Pericardium fibroblast (primary cell): ENCODE measurements around the gene CGAS. TPM values are rescaled to one million over a fixed set of nuclear protein-coding genes. Genes with fewer than 3 reads are reported as not detected.

Experiments
- total RNA-seq: library from RNA; depleted of rRNA; stranded (reverse); fragments of >200 nt; gene quantifications from 2 replicates; pipeline ENCODE4 v1.2.3, GENCODE V29; 2015

CGAS gene
- total RNA-seq, result 2.7 and 2.8 TPM in 2 replicates

DNA sequence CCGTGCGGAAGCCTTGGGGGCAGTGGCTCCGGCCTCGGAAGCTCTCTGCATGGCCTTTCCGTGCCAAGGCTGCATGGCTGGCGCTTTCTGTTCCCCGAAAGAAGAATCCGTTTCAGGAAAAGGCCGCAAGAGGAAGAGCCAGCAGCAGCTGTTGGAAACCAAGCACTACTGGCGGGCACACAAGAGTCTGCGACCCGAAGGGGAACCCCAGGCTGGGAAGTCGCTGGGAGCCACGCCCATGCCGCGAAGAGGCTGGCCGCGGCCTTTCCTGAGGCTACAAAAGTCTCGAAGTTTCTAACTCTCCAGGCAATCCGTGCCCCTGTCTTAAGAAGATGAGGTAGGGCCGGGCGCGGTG, at the start of gene CGAS:
Gene CGAS, minus strand, starts transcription at position 191 of the 355 bp plus-strand sequence. Its CDS starts 116 bp downstream, at position 75.

GRCh38 chr6:73461537-73462350, 9.6 kb upstream of the CGAS start, which contains the start of gene MTO1:
TSS of gene MTO1 (plus strand) at chr6:73461737. CDS start at chr6:73461855, 118 bp downstream.

DNA sequence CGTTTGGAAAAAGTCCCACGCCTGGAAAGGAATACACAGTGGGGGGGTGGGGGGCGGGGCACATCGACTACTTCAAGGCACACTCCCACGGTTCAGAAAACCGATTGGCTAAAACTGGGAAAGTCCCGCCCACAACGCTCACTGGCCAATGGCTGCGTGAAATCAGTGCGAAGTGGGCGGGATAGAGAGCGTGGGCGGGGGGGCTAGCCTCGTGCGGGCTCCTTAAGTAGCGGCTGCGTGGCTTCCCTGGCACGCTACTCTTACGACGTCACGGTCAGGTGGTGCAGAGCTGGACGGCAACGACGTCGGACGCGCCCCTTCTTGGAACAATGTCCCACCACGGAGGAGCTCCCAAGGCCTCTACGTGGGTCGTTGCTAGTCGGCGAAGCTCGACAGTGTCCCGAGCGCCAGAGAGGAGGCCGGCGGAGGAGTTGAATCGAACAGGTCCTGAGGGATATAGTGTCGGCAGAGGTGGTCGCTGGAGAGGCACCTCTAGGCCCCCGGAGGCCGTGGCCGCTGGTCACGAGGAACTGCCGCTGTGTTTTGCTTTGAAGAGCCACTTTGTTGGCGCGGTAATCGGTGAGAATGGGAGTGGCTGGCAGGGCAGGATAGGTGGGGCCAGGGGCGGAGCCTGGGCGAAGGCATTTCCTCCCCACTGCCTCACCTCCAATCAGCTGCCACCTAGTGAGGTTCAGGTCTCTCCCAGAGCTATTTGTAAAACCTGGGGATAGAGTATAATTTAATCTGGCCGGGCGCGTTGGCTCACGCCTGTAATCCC, 57.3 kb downstream of the CGAS start, which contains the start of gene DDX43:
Gene DDX43, plus strand, starts transcription at position 252 of the 778 bp plus-strand sequence. Its CDS starts 78 bp downstream, at position 330.

Other genes with a start within 250 kb of the CGAS start
- gene KHDC1L, start 226.8 kb downstream of the CGAS start, total RNA-seq, result not detected in 2 replicates
- 4.1 and 4.6 TPM in 2 replicates for gene KHDC1, start 189.1 kb downstream of the CGAS start, total RNA-seq
- gene DPPA5, start 98.0 kb downstream of the CGAS start, total RNA-seq, result not detected in 2 replicates
- gene KHDC3L, start 89.6 kb downstream of the CGAS start, total RNA-seq, result not detected in 2 replicates
- 0.23 TPM in 1 of 2 replicates, not detected in the other for gene OOEP, start 82.4 kb downstream of the CGAS start, total RNA-seq
- gene DDX43, start 57.5 kb downstream of the CGAS start, total RNA-seq, result 0.09 and 0.70 TPM in 2 replicates
- 18.3 and 23.7 TPM in 2 replicates for gene MTO1, start 9.4 kb upstream of the CGAS start, total RNA-seq
- gene EEF1A1, start 68.7 kb upstream of the CGAS start, total RNA-seq, result 14,994 and 19,753 TPM in 2 replicates
- 12.2 and 22.3 TPM in 2 replicates for gene SLC17A5, start 201.7 kb upstream of the CGAS start, total RNA-seq
- gene CD109, start 243.9 kb upstream of the CGAS start, total RNA-seq, result 16.6 and 35.7 TPM in 2 replicates